GM13976 (cell line): ENCODE results near the gene SLC4A3.

Experiments
- DNase-seq: peaks from one replicate; pipeline ENCODE4 v3.0.0; 2012; ENCODE audit warnings: low spot score
- CTCF ChIP-seq: IDR thresholded peaks from 2 replicates; pipeline ENCODE4 v1.5.1; 2012; ENCODE audit warnings: borderline replicate concordance, mild to moderate bottlenecking; ENCODE audit not compliant: insufficient read depth; ENCODE audit errors: extremely low read depth, missing control alignments, control extremely low read depth
- in situ Hi-C: fragments of 300-500 bp; cut with MboI; formaldehyde crosslinking; loops from one replicate; pipeline ENCODE4 v1.12.0; 2022; ENCODE audit warnings: low sequenced_read_pairs, mixed read lengths, inconsistent platforms; ENCODE audit not compliant: unreplicated experiment

The SLC4A3 gene

GRCh38 chr2:219658196-219658846 is 30.9 kb downstream of the SLC4A3 start:
- in situ Hi-C loops: no loop called here
- no peak for DNase-seq
- no peak for TF ChIP-seq CTCF

GRCh38 chr2:219658874-219659273 is 31.4 kb downstream of the SLC4A3 start:
- in situ Hi-C loops: no loop called here
- no peak for TF ChIP-seq CTCF
- no peak for DNase-seq

GRCh38 chr2:219661197-219661954 is 33.9 kb downstream of the SLC4A3 start:
- no peak for DNase-seq
- TF ChIP-seq CTCF: no peak
- in situ Hi-C loops: no loop called here

GRCh38 chr2:219661955-219662395 is 34.5 kb downstream of the SLC4A3 start:
- in situ Hi-C loops: no loop called here
- no peak for DNase-seq
- no peak for TF ChIP-seq CTCF

GRCh38 chr2:219662566-219662965 is 35.1 kb downstream of the SLC4A3 start:
- in situ Hi-C loops: no loop called here
- TF ChIP-seq CTCF: no peak
- no peak for DNase-seq

- in situ Hi-C loops: no loop called here
- TF ChIP-seq CTCF: no peak
- no peak for DNase-seq
These were observed 35.8 kb downstream of the SLC4A3 start for GRCh38 chr2:219663116-219663762.
